ENCODE measurements around the gene GPR3. TPM values are rescaled to one million over a fixed set of nuclear protein-coding genes. Genes with fewer than 3 reads are reported as not detected.
A peak's percentile ranks its signal among the peaks of the same experiment; 100 is the strongest.

The GPR3 gene
- total RNA-seq, 1 experiment from 2014 or later, result 0.98 TPM

GRCh38 chr1:27416387-27417111 is 24.1 kb downstream of the GPR3 start:
- H3K36me3 ChIP-seq (ENCODE audit: low read depth), result peaks cover 7% of the 10 kb centered on the region
- intact Hi-C loops (cut with micrococcal nuclease; ENCODE audit: unreplicated experiment), result loop anchor here (5.0 kb wide), 3 partner anchors 126 to 246 kb away; partner anchors contain the start of gene AHDC1
- no peak overlapping the region for H3K4me2 ChIP-seq
- H4K20me1 ChIP-seq (ENCODE audit: insufficient read depth), result no peaks in the 10 kb centered on the region; the same call in 1 of the 2 replicates
- no peak overlapping the region for H2AFZ ChIP-seq
- BruUV-seq (replicated peaks), result no TSS peak
- H3K9me3 ChIP-seq (ENCODE audit: insufficient read depth, low read depth), result no peaks in the 10 kb centered on the region
- no peaks in the 10 kb centered on the region for H3K4me1 ChIP-seq (replicated peaks; ENCODE audit: insufficient read depth)
- H3K27me3 ChIP-seq (ENCODE audit: insufficient read depth, low read depth), result no peaks in the 10 kb centered on the region
- peaks cover 5% of the 10 kb centered on the region; the same call in 1 of the 2 replicates for H3F3A ChIP-seq (ENCODE audit: insufficient read depth, low read depth)
- TF ChIP-seq EZH2 (IDR thresholded peaks at IDR 0.05; ENCODE audit: low read depth) (no peak), CTCF (conservative IDR thresholded peaks at IDR 0.05) (peak; percentile 74)
- no peak overlapping the region for H3K27ac ChIP-seq
- no peak overlapping the region for H3K4me3 ChIP-seq
- no peaks in the 10 kb centered on the region for H3K9me2 ChIP-seq (ENCODE audit: insufficient read depth)
- DNase-seq, result peak; percentile 35 to 42
- POLR2A ChIA-PET (ENCODE audit: unreplicated experiment), result interaction anchor here (0.6 kb wide), 2 partner anchors 67 to 1137 kb away, joined by 5 to 6 read pairs; partner anchors contain the start of gene TRNAU1AP
- no peaks in the 10 kb centered on the region for H3K79me2 ChIP-seq (ENCODE audit: low read depth)
- CTCF ChIA-PET, result interaction anchor here (0.6 to 1.1 kb wide), 4 partner anchors 48 to 246 kb away, joined by 3 to 4 read pairs (median 4); no protein-coding TSS in a partner anchor

DNA sequence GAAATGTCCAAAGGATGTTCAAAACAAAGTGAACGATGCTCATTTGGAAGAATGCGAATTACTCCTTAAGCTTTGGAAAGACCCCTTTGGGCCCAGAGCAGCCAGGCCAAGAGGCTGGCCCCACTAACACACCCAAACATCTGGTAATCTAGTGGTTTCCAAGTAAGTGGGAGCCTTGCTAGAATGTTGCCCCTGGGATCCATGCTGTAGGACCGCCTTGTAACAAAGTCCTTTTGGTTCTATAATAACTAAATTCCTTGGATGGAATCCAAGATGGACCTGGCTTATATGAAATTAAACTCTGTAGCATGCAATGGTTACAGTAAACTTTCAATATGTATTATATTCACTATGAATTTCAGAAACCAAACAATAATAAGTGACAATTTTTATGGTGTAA is 25.3 kb downstream of the GPR3 start:
- peaks cover 5% of the 10 kb centered on the region; the same call in 1 of the 2 replicates for H3F3A ChIP-seq (ENCODE audit: insufficient read depth, low read depth)
- no peak for TF ChIP-seq EZH2 (IDR thresholded peaks at IDR 0.05; ENCODE audit: low read depth)
- TF ChIP-seq CTCF (conservative IDR thresholded peaks at IDR 0.05), result no peak
- H4K20me1 ChIP-seq (ENCODE audit: insufficient read depth), result no peaks in the 10 kb centered on the region; the same call in 1 of the 2 replicates
- no peaks in the 10 kb centered on the region for H3K4me1 ChIP-seq (replicated peaks; ENCODE audit: insufficient read depth)
- H2AFZ ChIP-seq, result no peak overlapping the region
- DNase-seq, result no peak
- H3K36me3 ChIP-seq (ENCODE audit: low read depth), result no peaks in the 10 kb centered on the region; the same call in 1 of the 2 replicates
- BruUV-seq (replicated peaks), result no TSS peak
- H3K27ac ChIP-seq, result no peak overlapping the region
- no peaks in the 10 kb centered on the region for H3K79me2 ChIP-seq (ENCODE audit: low read depth)
- CTCF ChIA-PET, result no interaction called here
- H3K27me3 ChIP-seq (ENCODE audit: insufficient read depth, low read depth), result no peaks in the 10 kb centered on the region
- no peaks in the 10 kb centered on the region for H3K9me2 ChIP-seq (ENCODE audit: insufficient read depth)
- POLR2A ChIA-PET (ENCODE audit: unreplicated experiment), result no interaction called here
- no peak overlapping the region for H3K4me3 ChIP-seq
- intact Hi-C loops (cut with micrococcal nuclease; ENCODE audit: unreplicated experiment), result loop anchor here (5.0 kb wide), 3 partner anchors 125 to 245 kb away; partner anchors contain the start of gene AHDC1
- no peak overlapping the region for H3K4me2 ChIP-seq
- H3K9me3 ChIP-seq (ENCODE audit: insufficient read depth, low read depth), result no peaks in the 10 kb centered on the region

- no peak overlapping the region for H3K4me3 ChIP-seq
- no peaks in the 10 kb centered on the region; the same call in 1 of the 2 replicates for H4K20me1 ChIP-seq (ENCODE audit: insufficient read depth)
- H2AFZ ChIP-seq, result no peak overlapping the region
- TF ChIP-seq CTCF (conservative IDR thresholded peaks at IDR 0.05) (no peak), EZH2 (IDR thresholded peaks at IDR 0.05; ENCODE audit: low read depth) (no peak)
- ChIA-PET CTCF (interaction anchor here (0.6 to 0.7 kb wide), 4 partner anchors 122 to 321 kb away, joined by 3 to 5 read pairs (median 4); no protein-coding TSS in a partner anchor), POLR2A (ENCODE audit: unreplicated experiment) (no interaction called here)
- intact Hi-C loops (cut with micrococcal nuclease; ENCODE audit: unreplicated experiment), result loop anchor here (5.0 kb wide), 3 partner anchors 124 to 244 kb away; partner anchors contain the start of gene AHDC1
- H3K4me1 ChIP-seq (replicated peaks; ENCODE audit: insufficient read depth), result no peaks in the 10 kb centered on the region
- H3K27ac ChIP-seq, result no peak overlapping the region
- H3K4me2 ChIP-seq, result no peak overlapping the region
- peaks cover 5% of the 10 kb centered on the region; the same call in 1 of the 2 replicates for H3F3A ChIP-seq (ENCODE audit: insufficient read depth, low read depth)
- no TSS peak for BruUV-seq (replicated peaks)
- no peaks in the 10 kb centered on the region; the same call in 1 of the 2 replicates for H3K36me3 ChIP-seq (ENCODE audit: low read depth)
- peak in 1 of 2 experiments; percentile 46 for DNase-seq
- no peaks in the 10 kb centered on the region for H3K27me3 ChIP-seq (ENCODE audit: insufficient read depth, low read depth)
- H3K79me2 ChIP-seq (ENCODE audit: low read depth), result no peaks in the 10 kb centered on the region
- H3K9me2 ChIP-seq (ENCODE audit: insufficient read depth), result no peaks in the 10 kb centered on the region
- no peaks in the 10 kb centered on the region for H3K9me3 ChIP-seq (ENCODE audit: insufficient read depth, low read depth)
Measured at GRCh38 chr1:27418326-27419185, 26.1 kb downstream of the GPR3 start.
